DMS153 treated with DMSO at 0.1 percent for 48 hours (cell line): Measurements from ENCODE around the gene TAF5.
A peak's percentile ranks its signal among the peaks of the same experiment; 100 is the strongest.
"Not testable (repeated sequence)": the region's sequence is repeated elsewhere in the genome, so short reads cannot be mapped to it uniquely, and the experiment has no call there.

Experiments used
- DNase-seq: peaks from one replicate; lab custom pipeline; 2025; ENCODE audit not compliant: unreplicated experiment; lab: John Stamatoyannopoulos, UW

TAF5 gene

DNA sequence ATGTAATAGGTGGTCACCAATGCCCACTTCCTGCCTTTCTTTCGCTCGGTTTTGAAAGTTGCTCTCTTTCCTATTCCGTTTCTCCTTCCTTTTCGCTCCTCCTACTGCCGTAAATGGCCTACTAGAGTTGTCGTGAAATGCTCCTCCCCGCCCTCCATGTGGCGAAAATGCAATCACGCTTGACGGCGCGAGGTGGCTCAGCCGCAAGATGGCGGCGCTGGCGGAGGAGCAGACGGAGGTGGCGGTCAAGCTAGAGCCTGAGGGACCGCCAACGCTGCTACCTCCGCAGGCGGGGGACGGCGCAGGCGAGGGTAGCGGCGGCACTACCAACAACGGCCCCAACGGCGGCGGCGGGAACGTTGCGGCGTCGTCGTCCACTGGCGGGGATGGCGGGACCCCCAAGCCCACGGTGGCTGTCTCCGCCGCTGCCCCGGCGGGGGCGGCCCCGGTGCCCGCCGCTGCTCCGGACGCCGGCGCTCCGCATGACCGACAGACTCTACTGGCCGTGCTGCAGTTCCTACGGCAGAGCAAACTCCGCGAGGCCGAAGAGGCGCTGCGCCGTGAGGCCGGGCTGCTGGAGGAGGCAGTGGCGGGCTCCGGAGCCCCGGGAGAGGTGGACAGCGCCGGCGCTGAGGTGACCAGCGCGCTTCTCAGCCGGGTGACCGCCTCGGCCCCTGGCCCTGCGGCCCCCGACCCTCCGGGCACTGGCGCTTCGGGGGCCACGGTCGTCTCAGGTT, at the start of gene TAF5:
Gene TAF5, plus strand, starts transcription at position 195 of the 737 bp plus-strand sequence. Its CDS starts 14 bp downstream, at position 209.
- DNase-seq: peak; percentile 87

DNA sequence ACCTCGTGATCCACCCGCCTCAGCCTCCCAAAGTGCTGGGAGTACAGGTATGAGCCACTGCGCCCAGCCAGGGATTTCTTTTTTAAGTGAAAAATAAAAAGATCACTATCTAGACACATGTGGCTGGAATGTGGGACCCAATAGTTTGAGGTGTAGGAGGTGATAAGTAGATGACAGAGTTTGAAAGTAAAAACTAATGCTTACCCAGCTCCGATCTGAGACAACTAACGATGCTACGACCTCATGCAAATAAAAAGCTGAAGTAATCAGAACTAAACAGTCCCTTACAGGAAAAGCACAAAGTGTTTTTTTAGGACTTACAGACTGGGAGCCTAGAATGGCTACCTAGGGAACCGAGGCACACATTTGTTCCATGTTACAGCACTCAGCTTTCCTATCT, 39.9 kb upstream of the TAF5 start:
- DNase-seq: no peak

DNA sequence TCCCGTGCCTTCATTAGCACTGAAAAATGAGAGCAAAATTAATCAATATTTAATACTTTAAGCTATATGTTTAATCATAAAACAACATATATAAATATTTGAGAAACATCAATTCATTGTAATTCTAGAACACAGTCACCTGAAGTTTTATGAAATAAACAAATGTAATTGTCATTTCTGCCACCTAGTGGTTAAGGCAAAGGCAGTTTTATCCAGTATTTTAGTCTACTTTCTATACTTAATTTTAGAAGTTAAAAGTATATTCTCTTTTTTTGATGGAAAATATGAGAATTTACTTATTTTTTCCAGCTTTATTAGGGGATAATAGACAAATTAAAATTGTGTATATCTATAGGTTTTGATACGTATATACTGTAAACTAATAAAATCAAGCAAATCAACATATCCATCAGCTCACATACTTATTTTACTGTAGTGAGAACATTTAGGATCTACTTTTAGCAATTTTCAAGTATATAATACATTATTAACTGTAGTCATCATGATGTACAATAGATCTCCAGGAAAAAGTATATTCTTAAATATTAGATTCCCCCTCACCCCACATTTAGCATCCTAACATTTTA, 33.7 kb upstream of the TAF5 start:
- DNase-seq: peak; percentile 8

DNA sequence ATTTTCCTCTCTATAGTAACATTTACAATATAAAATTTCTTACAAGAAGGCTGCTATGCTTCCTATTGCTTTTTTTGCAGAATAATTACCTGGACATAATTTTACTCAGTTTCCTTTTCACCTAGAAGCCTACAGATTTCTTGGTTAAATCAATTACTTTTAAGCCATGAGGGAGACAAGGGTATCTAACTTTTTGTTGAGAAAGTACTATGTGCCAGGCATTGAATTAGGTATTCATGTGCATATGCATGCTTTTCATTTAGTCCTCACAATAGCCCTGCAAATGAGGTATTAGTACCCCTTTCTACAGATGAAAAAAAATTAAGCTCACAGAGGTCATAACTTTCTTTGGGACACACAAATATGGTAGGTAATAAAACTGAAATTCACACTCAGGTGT, 33.2 kb upstream of the TAF5 start:
- DNase-seq: no peak

DNA sequence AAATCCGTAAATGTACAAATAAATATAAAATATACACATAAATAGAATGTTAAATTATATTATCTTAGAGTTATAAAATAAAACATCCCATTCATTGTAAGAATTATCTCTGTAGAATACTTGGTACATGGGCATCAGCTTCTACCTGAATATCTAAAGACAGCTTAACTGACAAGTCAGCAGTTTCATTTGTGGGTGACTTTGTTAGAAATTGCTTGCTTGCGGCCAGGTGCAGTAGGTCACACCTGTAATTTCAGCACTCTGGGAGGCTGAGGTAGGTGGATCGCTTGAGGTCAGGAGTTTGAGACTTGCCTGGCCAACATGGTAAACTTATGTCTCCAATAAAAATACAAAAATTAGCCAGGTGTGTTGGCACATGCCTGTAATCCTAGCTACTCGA, 31.4 kb upstream of the TAF5 start:
- no peak for DNase-seq

DNA sequence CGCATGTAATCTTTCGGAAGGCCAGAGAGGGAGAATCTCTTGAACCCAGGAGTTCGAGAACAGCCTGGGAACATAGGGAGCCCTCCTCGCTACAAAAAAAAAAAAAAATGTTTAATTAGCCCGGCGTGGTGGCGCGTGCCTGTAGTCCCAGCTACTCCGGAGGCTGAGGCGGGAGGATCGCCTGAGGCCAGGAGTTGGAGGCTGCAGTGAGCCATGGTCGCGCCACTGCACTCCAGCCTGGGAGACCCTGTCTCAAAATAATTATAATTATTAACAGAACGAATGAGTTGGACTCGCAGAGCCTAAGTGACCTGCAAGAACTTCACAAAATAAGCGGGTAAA, 17.6 kb upstream of the TAF5 start:
- DNase-seq: no peak

DNA sequence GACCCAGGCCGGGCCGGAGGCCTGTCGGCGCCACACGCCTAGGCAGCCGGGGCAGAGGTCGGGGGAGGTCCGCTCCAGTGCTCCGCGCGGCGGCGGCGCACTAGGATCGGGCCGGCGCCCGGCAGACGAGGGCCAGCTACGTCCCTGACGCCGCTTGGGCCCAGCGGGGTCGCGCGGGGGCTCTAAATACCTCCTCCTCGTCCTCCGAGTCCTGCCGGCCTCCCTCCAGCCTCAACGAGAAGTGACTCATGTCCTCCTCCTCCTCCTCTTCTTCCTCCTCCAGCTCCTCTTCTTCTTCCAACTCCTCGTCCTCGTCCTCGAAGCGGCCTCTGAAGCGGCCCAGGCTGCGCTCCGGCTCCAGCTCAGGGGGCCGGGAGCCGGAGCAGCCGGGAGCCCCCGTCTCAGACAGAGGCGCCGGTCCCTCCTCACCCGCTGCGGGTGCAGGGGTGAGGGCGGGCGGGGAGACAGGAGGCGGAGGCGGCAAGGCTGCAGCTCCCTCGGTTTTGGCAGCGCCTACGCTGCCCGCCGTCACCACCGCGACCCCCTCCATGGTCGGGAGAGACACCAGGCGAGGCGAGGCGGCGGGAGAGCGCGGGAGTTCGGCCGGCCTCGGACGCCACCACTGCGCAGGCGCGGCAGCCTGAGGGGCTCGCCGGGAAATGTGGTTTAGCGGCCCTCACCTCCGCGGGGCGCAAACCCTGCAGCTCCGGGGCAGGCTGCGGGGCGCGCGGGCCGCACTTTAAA, 17.1 kb upstream of the TAF5 start, which contains the start of gene PCGF6:
Gene PCGF6, minus strand, starts transcription at position 624 of the 744 bp plus-strand sequence. Its CDS starts 74 bp downstream, at position 550.
- DNase-seq: peak; percentile 68

DNA sequence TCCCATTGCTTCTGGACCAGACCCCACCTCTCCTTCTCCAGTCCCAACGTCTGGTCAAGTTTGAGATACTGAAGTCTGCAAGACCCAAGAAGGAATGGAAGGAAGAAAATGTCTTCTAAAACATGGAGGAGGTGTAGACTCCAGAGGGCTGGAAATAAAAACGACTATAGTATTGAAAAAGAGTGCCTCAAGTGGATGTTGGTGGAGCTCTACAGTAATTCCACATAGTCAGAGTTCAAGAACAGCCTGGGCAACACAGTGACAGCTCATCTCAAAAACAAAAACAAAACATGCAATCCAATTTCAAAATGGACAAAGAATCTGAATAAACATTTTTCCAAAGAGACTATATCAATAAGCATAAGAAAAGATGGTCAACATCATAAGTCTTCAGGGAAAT, 14.5 kb upstream of the TAF5 start:
- DNase-seq: no peak

DNA sequence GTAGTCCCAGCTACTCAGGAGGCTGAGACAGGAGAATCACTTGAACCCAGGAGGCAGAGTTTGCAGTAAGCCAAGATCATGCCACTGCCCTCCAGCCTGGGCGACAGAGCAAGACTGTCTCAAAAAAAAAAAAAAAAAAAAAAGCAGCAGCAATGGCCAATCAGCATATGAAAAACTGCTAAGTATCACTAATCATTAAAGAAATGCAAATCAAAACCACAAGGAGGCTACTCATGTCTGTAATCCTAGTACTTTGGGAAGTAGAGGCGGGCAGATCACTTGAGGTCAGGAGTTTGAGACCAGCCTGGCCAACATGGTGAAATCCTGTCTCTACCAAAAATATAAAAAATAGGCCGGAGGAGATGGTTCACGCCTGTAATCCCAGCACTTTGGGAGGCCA, 13.2 kb upstream of the TAF5 start:
- not testable (repeated sequence) for DNase-seq

DNA sequence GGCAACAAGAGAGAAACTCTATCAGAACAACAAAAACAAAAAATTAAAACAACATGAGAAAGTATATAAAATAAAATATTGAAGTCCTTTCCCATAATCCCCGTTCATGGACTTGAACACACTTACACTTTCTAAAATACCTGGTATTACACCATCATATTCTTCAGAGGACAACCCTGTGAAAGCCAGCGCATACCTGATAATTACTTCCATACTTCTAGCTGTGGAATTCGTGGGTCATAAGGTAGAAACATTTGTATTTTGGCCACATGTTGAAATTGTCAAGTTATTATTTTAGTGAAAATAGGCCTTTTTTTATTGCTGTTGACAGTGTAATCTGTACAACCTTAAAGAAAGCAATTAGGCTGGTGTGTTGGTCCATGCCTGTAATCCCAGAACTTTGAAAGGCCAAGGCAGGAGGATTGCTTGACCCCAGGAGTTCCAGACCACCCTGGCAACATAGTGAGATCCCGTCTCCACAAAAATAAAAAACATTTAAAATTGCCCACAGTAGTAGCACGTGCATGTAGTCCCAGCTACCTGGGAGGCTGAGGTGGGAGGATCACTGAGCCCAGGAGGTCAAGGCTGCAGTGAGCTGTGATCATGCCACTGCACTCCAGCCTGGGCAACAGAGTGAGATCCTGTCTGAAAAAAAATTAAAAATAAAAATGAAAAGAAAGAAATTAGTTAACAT, 11.7 kb upstream of the TAF5 start:
- DNase-seq: no peak

DNA sequence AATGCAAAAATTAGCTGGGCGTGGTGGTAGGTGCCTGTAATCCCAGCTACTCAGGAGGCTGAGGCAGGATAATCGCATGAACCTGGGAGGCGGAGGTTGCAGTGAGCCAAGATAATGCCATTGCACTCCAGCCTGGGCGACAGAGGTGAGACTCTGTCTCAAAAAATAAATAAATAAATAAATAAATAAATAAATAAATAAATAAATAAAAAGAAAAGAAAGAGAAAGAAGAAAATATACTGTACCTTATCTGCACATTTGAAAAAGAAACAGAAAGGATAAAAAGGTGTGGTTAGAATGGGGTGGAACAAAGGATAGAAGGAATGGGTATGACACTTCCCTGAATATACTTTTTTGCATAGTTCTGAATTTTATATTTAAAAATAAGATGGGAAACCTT, 8.3 kb upstream of the TAF5 start:
- DNase-seq: not testable (repeated sequence)

DNA sequence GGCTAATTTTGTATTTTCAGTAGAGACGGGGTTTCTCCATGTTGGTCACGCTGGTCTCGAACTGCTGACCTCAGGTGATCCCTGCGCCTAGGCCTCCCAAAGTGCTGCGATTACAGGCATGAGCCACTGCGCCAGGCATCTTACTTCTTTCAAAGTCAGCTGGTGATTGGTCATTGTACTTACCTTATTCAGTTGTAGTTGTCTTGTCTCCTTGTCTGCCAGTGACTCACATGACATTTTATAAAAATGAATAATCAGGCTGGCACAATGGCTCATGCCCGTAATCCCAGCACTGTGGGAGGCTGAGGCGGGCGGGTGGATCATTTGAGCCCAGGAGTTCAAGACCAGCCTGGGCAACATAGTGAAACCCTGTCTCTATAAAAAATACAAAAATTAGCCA, 7.0 kb upstream of the TAF5 start:
- DNase-seq: not testable (repeated sequence)

DNA sequence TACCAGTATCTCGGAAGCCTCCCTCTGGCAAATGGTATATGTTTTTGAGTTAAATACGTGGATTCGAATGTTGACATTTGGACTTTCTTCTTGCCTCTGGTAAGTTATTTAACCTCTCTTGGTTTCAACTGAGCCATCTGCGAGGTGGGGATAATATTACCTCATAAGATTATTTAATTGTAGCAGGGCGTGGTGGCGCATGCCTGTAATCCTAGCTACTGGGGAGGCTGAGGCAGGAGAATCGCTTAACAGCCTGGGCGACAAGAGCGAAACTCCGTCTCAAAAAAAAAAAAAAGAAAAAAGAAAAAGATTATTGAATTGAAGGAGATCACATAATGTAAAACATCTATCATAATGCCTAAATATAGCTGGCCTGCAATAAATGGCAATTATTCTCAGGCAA, 396 bp upstream of the TAF5 start:
- no peak for DNase-seq

DNA sequence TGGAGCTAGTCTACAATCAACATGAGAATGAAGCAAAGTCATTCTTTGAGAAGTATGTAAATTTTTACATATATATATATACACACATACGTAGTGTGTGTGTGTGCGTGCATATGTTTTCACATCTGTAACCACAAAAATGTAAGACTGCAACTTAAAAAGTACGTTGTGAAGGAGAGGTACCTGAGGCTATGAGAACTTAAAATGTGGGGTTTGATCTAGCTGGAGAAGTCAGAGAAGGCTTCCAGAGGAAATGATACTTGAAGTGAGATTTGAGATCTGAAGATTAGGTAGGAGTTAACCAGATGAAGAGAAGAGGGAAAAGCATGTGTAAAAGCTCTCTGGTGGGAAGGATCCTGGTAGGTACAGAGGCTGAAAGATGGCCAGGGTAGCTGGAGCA, 5.8 kb downstream of the TAF5 start:
- no peak for DNase-seq

DNA sequence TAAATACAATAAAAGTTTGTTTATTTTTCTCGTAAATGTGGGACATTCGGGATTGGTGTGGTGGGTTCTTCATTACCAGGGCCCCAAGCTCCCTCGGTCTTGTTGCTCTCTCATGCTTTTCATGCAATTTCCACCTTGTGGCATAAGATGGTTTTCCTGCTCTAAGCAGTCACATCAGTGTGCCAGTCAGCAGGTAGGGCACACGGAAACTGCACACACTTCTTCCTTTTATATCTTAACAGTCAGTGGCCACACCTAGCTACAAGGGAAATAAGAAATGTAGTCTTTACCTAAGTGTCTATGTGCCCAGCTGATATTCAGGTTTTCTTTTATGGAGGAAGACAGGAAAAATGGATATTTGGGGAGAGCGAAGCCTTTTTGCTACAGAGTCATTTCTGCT, 6.5 kb downstream of the TAF5 start:
- DNase-seq: no peak

DNA sequence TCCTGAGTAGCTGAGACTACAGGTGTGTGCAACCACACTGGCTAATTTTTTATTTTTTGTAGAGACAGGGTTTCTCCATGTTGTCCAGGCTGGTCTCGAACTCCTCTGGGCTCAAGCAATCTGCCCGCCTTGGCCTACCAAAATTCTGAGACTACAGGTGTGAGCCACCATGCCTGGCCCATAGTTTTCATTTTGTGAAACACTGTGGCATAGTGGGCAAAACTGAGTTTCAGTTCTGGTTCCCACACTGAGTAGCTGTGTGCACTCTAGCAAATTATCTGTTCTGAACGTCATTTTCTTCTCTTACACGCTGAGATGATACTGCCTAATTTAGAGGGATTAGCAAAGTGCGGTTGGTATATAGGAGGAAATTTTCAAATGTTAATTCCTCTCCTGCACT, 15.0 kb downstream of the TAF5 start:
- DNase-seq: no peak

DNA sequence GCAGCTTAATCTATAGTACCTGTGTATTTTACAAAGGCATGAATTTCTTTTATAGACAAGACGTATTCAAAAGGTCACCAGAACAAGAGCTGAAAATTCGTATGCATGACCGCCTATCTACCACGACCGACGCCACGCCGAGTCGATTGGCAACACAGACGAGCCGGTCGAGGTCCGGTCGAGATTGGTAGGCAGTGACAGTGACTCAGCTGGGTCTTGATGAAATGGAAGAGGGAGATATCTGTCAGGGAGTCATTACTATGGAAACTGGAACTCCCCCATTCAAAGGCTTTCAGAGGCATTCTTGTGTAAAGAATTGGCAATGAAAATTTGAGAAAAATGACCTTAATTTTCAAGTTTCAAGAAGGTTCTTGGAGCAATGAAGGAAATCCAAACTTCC, 26.4 kb downstream of the TAF5 start:
- DNase-seq: no peak

DNA sequence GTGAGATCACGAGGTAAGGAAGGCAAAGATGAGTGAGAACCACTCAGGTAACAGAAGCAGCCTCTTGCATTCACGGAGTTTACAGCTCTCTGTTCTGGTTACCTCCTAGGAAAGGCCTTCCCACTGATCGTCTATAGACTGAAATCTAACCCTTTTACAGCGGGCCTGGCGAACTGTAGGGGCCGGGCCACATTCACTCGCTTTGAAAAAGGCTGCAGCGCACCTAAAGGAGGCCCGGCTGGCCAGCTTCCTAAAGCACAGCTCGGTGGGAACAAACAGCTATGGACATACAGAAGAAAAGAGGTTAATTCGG, 27.9 kb downstream of the TAF5 start:
- DNase-seq: no peak

DNA sequence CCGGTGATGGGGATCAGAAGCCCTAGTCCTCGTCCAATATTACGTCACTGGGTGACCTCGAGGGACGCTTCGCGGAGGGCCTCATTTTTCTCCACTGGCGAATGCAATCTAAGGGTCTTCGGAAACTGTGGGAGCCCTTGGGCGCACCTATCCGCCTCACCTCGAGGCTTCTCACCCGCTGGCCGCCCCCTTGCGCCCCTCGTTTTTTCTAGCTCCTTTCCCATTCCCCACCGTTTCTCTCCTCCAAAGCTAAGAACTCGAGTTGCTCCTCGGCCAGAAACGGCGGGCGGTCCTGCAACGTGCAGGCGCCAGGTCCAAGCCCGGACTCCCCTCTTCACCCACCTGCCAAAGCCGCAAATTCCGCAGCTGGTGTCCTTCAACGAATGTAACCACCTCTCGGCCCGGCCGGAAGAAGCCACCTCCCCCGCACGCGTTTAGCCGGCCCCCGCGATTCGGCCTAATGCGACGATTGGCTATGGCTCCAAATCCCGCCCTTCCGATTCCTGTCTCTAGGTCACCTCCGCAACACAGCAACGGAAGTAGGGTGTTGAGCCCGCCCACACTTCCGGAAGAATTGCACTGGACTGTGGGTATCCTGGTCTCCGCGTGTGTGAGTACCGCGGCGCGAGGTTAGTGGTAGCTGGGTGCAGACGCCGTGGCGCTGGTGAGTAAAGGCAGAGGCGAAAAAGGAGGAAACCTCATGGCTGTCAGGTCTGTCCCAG, 28.5 kb downstream of the TAF5 start, which contains the start of the genes ATP5MK and PDCD11:
Gene ATP5MK, minus strand, starts transcription at position 409 of the 722 bp plus-strand sequence. CDS start 4,018 bp downstream, outside the sequence.
Gene PDCD11, plus strand, starts transcription at position 560 of the 722 bp plus-strand sequence. CDS start 1,801 bp downstream, outside the sequence.
- peak; percentile 94 for DNase-seq

DNA sequence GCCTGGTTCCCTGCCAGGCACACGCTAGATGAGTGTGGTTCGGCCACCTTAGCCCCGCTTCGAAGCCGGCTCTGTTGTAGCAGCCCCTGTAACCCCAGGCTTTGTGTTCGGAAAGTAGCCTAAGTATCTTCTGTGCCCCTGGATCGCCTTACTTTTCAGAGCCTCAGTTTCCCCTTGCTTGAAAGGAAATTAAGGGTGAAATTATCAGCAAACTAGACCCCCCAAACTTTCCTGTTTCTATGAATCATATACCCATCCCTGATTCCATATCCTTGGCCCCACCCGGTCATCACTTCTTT, 29.0 kb downstream of the TAF5 start:
- no peak for DNase-seq

DNA sequence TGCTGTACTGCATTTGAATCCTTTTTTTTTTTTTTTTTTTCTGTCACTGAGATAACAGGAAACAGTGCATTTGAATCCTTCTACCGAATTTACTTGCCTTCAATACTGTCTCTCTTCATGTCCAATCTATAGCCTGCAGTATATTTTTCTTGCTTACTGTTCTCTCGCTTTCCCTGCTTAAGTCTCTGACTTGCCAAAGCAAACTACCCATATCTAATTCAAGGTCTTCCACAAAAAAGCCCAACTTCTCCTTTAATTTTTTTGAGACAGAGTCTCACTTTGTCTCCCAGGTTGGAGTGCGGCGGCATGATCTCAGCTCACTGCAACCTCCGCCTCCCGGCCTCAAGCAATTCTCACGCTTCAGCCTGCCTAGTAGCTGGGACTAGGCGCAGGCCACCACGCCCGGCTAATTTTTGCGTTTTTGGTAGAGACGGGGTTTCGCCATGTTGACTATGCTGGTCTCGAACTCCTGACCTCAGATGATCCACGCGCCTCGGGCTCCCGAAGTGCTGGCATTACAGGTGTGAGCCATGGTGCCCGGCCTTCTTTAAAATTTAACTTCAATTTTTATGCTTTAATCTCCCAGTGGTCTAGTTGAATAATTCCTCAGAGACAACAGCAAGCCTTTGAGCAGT, 29.5 kb downstream of the TAF5 start:
- no peak for DNase-seq
